Measurements from ENCODE around the gene NDUFA8.

The NDUFA8 gene

GRCh38 chr9:122159026-122159924 lies at the start of gene NDUFA8, which contains the start of gene MORN5:
Gene NDUFA8, minus strand, starts transcription at chr9:122159779. Its CDS starts 102 bp downstream, at chr9:122159677.
Gene MORN5, plus strand, starts transcription at chr9:122159908. Its CDS starts 65 bp downstream, at chr9:122159973.
- DNase-seq, result peak; percentile 80 to 90

- DNase-seq, result no peak
Observed at GRCh38 chr9:122207096-122207495, 47.5 kb upstream of the NDUFA8 start.

- no peak for DNase-seq
Observed at GRCh38 chr9:122206118-122207046, 46.8 kb upstream of the NDUFA8 start.

- no peak for DNase-seq
Observed at GRCh38 chr9:122205176-122205575, 45.6 kb upstream of the NDUFA8 start.

GRCh38 chr9:122204491-122204890 lies 44.9 kb upstream of the NDUFA8 start:
- DNase-seq, result no peak

GRCh38 chr9:122204055-122204454 lies 44.5 kb upstream of the NDUFA8 start:
- DNase-seq, result no peak

- no peak for DNase-seq
Observed at GRCh38 chr9:122202111-122202510, 42.5 kb upstream of the NDUFA8 start.

- no peak for DNase-seq
Observed at GRCh38 chr9:122201641-122202040, 42.1 kb upstream of the NDUFA8 start.

GRCh38 chr9:122200960-122201595 lies 41.5 kb upstream of the NDUFA8 start:
- DNase-seq, result no peak

- DNase-seq, result no peak
Observed at GRCh38 chr9:122197882-122198281, 38.3 kb upstream of the NDUFA8 start.

- no peak for DNase-seq
Observed at GRCh38 chr9:122197426-122197825, 37.8 kb upstream of the NDUFA8 start.

GRCh38 chr9:122195875-122196274 lies 36.3 kb upstream of the NDUFA8 start:
- no peak for DNase-seq

GRCh38 chr9:122193651-122194050 lies 34.1 kb upstream of the NDUFA8 start:
- DNase-seq, result no peak

GRCh38 chr9:122192914-122193525 lies 33.4 kb upstream of the NDUFA8 start:
- DNase-seq, result no peak

GRCh38 chr9:122192261-122192875 lies 32.8 kb upstream of the NDUFA8 start:
- no peak for DNase-seq

GRCh38 chr9:122191584-122191983 lies 32.0 kb upstream of the NDUFA8 start:
- no peak for DNase-seq

- peak in 1 of 2 donors; percentile 7 for DNase-seq
Observed at GRCh38 chr9:122190597-122191381, 31.2 kb upstream of the NDUFA8 start.

GRCh38 chr9:122188369-122188768 lies 28.8 kb upstream of the NDUFA8 start:
- DNase-seq, result no peak

- no peak for DNase-seq
Observed at GRCh38 chr9:122186777-122187470, 27.3 kb upstream of the NDUFA8 start.

- no peak for DNase-seq
Observed at GRCh38 chr9:122186301-122186700, 26.7 kb upstream of the NDUFA8 start.
